Measurements from ENCODE around the gene ANAPC4. TPM values are rescaled to one million over a fixed set of nuclear protein-coding genes. Genes with fewer than 3 reads are reported as not detected.

ANAPC4 gene
- total RNA-seq, 2 donors from 2014 or later, result 19.1 to 24.8 TPM

DNA sequence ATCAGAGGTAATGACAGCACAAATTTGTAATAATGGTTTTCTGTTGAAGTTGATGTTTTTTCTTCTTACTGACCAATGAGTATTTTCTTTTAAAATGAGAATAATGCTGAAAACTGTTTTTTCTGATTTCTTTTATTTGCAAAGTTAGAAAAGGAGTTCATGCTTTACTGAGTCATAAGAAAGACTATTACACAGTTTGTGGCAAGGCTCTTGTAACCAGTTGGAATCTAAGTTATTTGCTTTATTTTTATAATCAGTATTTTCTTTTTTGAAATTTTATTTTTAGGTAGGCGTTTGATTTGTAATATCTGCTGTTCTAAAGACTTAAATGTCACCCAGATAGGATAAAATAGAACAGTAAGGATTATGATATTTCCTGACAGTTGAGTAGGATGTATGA, 25.5 kb downstream of the ANAPC4 start:
- intact Hi-C loops (cut with DNase I), result no loop called here
- H3K4me3 ChIP-seq, result no peak overlapping the region
- H3K36me3 ChIP-seq, result peaks cover 10% of the 10 kb centered on the region
- H3K9ac ChIP-seq (ENCODE audit: low read depth in 2 of 2, low read length in 2 of 2), result no peak overlapping the region
- DNase-seq, result no peak
- TF ChIP-seq, protein P1, sequence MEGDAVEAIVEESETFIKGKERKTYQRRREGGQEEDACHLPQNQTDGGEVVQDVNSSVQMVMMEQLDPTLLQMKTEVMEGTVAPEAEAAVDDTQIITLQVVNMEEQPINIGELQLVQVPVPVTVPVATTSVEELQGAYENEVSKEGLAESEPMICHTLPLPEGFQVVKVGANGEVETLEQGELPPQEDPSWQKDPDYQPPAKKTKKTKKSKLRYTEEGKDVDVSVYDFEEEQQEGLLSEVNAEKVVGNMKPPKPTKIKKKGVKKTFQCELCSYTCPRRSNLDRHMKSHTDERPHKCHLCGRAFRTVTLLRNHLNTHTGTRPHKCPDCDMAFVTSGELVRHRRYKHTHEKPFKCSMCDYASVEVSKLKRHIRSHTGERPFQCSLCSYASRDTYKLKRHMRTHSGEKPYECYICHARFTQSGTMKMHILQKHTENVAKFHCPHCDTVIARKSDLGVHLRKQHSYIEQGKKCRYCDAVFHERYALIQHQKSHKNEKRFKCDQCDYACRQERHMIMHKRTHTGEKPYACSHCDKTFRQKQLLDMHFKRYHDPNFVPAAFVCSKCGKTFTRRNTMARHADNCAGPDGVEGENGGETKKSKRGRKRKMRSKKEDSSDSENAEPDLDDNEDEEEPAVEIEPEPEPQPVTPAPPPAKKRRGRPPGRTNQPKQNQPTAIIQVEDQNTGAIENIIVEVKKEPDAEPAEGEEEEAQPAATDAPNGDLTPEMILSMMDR (IDR thresholded peaks at IDR 0.05), result no peak
- no peaks in the 10 kb centered on the region for H3K4me1 ChIP-seq
- H3K27me3 ChIP-seq, result no peaks in the 10 kb centered on the region
- no peaks in the 10 kb centered on the region for H3K9me3 ChIP-seq
- H3K27ac ChIP-seq, result no peak overlapping the region

- H3K27me3 ChIP-seq, result no peaks in the 10 kb centered on the region
- no peaks in the 10 kb centered on the region for H3K9me3 ChIP-seq
- intact Hi-C loops (cut with DNase I), result no loop called here
- DNase-seq, result no peak
- no peak overlapping the region for H3K4me3 ChIP-seq
- H3K4me1 ChIP-seq, result no peaks in the 10 kb centered on the region
- H3K27ac ChIP-seq, result no peak overlapping the region
- TF ChIP-seq, protein P1 (IDR thresholded peaks at IDR 0.05), result no peak
- H3K36me3 ChIP-seq, result peaks cover 3% of the 10 kb centered on the region
- no peak overlapping the region for H3K9ac ChIP-seq (ENCODE audit: low read depth in 2 of 2, low read length in 2 of 2)
Observed at GRCh38 chr4:25403699-25404098, 26.6 kb downstream of the ANAPC4 start.

- Histone ChIP-seq H3K9me3 (no peaks in the 10 kb centered on the region), H3K27ac (no peak overlapping the region), H3K36me3 (peaks cover 3% of the 10 kb centered on the region), H3K27me3 (no peaks in the 10 kb centered on the region), H3K9ac (ENCODE audit: low read depth in 2 of 2, low read length in 2 of 2) (no peak overlapping the region), H3K4me3 (no peak overlapping the region), H3K4me1 (no peaks in the 10 kb centered on the region)
- intact Hi-C loops (cut with DNase I), result no loop called here
- TF ChIP-seq, protein P1 (IDR thresholded peaks at IDR 0.05), result no peak
- no peak for DNase-seq
Observed at GRCh38 chr4:25405453-25405852, 28.4 kb downstream of the ANAPC4 start.

DNA sequence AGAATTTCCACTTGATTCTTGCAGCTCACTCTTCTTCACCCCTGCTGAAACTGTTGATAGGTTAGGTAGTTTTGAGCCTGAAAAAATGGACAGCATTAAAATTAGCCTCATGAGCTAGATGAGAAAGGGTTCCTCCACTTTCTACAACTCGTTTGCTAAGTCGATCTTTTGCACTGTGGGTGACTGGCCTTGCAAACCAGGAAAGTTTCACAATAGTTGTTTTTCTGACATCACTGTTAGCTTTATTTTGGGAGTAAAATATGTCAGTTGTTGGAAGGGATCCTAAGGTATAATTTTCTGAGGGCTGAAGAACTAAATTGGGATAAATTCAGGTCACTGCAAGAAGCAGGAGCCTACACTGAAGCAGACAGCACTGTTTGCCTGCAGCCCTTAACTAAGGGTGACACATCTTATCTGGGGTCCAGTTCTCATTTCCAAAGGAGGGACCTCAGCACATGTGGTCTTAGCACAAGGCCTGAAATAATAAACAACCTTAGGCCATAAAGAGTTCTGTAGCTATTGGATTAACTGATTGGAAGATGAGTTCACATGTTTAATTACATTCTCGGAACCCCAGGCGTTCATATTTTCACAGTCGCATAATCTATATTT, 29.1 kb downstream of the ANAPC4 start:
- no peaks in the 10 kb centered on the region for H3K27me3 ChIP-seq
- no peak for DNase-seq
- no peaks in the 10 kb centered on the region for H3K4me1 ChIP-seq
- no peaks in the 10 kb centered on the region for H3K9me3 ChIP-seq
- intact Hi-C loops (cut with DNase I), result no loop called here
- H3K36me3 ChIP-seq, result peaks cover 3% of the 10 kb centered on the region
- H3K4me3 ChIP-seq, result no peak overlapping the region
- no peak overlapping the region for H3K9ac ChIP-seq (ENCODE audit: low read depth in 2 of 2, low read length in 2 of 2)
- TF ChIP-seq, protein P1 (IDR thresholded peaks at IDR 0.05), result no peak
- H3K27ac ChIP-seq, result no peak overlapping the region

DNA sequence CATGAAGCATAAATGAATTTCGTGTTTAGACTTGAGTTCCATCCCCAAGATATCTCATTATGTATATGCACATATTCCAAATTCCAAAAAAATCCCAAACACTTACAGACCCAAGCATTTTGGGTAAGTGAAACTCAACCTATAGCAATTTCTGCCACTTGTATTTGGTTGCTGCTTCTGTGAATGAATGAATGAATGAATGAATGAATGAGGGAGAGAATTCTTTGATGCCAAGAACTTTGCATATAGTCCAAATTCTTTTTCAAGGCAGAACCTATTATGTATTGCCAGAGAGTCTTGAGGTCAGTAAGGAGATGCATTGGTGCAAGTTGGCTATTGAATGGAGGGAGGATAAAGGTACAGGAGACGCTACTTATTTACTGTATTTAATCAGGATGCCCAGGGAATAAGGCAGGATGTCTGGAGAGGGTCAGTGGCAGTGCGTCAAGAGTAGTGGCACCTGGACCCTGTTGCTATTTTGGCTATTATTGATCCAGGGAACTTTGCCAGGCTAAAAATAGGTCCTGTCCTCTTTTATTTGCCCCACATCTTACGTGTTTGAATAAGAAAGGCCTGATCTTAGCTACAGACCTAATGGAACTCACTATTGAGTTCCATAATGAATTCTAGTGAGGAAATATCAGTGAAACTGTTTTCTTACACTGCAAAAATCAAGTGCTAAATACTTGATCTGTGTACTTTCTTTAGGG, 33.9 kb downstream of the ANAPC4 start:
- no peak overlapping the region for H3K4me3 ChIP-seq
- H3K4me1 ChIP-seq, result no peaks in the 10 kb centered on the region
- no peaks in the 10 kb centered on the region for H3K9me3 ChIP-seq
- no peak for DNase-seq
- no peak overlapping the region for H3K27ac ChIP-seq
- H3K36me3 ChIP-seq, result peaks cover 1% of the 10 kb centered on the region
- no peak overlapping the region for H3K9ac ChIP-seq (ENCODE audit: low read depth in 2 of 2, low read length in 2 of 2)
- intact Hi-C loops (cut with DNase I), result no loop called here
- TF ChIP-seq, protein P1 (IDR thresholded peaks at IDR 0.05), result no peak
- H3K27me3 ChIP-seq, result no peaks in the 10 kb centered on the region
